Measurements from ENCODE around the gene CAMLG.

DNA sequence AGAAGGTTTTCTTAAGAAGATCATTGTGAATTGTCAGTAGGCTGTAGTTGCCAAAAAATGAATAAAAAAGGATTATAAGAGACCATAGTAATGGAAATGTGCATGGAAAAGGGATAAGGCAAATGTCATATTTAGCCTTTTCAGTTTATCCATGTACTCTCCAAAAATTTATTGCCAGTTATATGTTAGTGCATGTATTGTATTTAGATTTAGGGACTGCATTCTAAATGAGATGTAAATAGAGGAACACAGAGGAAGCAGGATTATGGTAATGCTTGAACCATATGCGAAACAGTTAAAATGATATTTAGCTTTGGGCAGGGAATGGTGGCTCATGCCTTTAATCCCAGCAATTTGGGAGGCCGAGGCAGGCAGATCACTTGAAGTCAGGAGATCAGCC, 53.2 kb downstream of the CAMLG start:
- TF ChIP-seq, protein P1, sequence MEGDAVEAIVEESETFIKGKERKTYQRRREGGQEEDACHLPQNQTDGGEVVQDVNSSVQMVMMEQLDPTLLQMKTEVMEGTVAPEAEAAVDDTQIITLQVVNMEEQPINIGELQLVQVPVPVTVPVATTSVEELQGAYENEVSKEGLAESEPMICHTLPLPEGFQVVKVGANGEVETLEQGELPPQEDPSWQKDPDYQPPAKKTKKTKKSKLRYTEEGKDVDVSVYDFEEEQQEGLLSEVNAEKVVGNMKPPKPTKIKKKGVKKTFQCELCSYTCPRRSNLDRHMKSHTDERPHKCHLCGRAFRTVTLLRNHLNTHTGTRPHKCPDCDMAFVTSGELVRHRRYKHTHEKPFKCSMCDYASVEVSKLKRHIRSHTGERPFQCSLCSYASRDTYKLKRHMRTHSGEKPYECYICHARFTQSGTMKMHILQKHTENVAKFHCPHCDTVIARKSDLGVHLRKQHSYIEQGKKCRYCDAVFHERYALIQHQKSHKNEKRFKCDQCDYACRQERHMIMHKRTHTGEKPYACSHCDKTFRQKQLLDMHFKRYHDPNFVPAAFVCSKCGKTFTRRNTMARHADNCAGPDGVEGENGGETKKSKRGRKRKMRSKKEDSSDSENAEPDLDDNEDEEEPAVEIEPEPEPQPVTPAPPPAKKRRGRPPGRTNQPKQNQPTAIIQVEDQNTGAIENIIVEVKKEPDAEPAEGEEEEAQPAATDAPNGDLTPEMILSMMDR (IDR thresholded peaks at IDR 0.05), result no peak
- TF ChIP-seq POLR2A (IDR thresholded peaks at IDR 0.05), result no peak
